Lower leg skin (tissue), 4 donors: ENCODE measurements around the gene MGAT2. TPM values are rescaled to one million over a fixed set of nuclear protein-coding genes. Genes with fewer than 3 reads are reported as not detected.

ENCODE experiments used
- DNase-seq, 2 donors: peaks; one replicate each; pipeline ENCODE4 v3.0.0-alpha.2; 2019; ENCODE audit warnings: low spot score in 2 of 2
- H3K4me3 ChIP-seq: fragments of 200-600 bp; sonication (generic); 2 replicates; pipeline ENCODE4 v1.5.1; 2017; ENCODE audit warnings: mild to moderate bottlenecking, low read depth; ENCODE audit not compliant: poor library complexity, severe bottlenecking
- CTCF ChIP-seq, 3 donors: fragments of 450-650 bp; IDR thresholded peaks; one replicate each; pipeline ENCODE4 v1.5.1; 2016; ENCODE audit warnings: antibody characterized with exemption in 3 of 3, mild to moderate bottlenecking in 3 of 3, moderate library complexity in 2 of 3
- POLR2A ChIP-seq, 2 donors: fragments of 450-650 bp; IDR thresholded peaks; one replicate each; pipeline ENCODE4 v1.6.1; 2016 to 2017; ENCODE audit warnings: antibody characterized with exemption in 2 of 2, mild to moderate bottlenecking in 1 of 2, moderate library complexity in 1 of 2
- WGBS, 2 donors: methylation state at CpG; one replicate each; pipeline ENCODE4 v1.1.5; 2018; 5-methylcytosine and 5-hydroxymethylcytosine counted together
- intact Hi-C: fragments of 100-400 bp; cut with DNase I; formaldehyde crosslinking; loops from one replicate; pipeline ENCODE4 v1.15.0; 2023; ENCODE audit warnings: low total_unique reads
- total RNA-seq, 4 donors: library from RNA; depleted of rRNA; stranded (reverse); fragments of >200 nt; gene quantifications; one replicate each; pipeline ENCODE4 v1.1.0, GENCODE V29; 2016

MGAT2 gene
- total RNA-seq, 4 donors from 2014 or later, result 8.6 to 19.8 (median 14.3) TPM

GRCh38 chr14:49586673-49587460, 33.7 kb upstream of the MGAT2 start:
- DNase-seq, result peak in 1 of 2 donors; percentile 86
- intact Hi-C loops, result no loop called here
- 2% methylated on average over 11 to 13 of the region's 21 CpGs for WGBS, 2 donors
- no peak overlapping the region for H3K4me3 ChIP-seq
- TF ChIP-seq POLR2A (IDR thresholded peaks at IDR 0.05) (no peak), CTCF (IDR thresholded peaks at IDR 0.05) (peak in 1 of 3 donors; percentile 11)

GRCh38 chr14:49589387-49589786, 31.2 kb upstream of the MGAT2 start:
- DNase-seq, result no peak
- intact Hi-C loops, result no loop called here
- TF ChIP-seq POLR2A (IDR thresholded peaks at IDR 0.05) (no peak), CTCF (IDR thresholded peaks at IDR 0.05) (no peak)
- H3K4me3 ChIP-seq, result no peak overlapping the region
- WGBS, 2 donors, result 82 to 86% methylated on average over 3 of the region's 3 CpGs

GRCh38 chr14:49593016-49593415, 27.6 kb upstream of the MGAT2 start:
- intact Hi-C loops, result no loop called here
- TF ChIP-seq CTCF (IDR thresholded peaks at IDR 0.05), result no peak
- TF ChIP-seq POLR2A (IDR thresholded peaks at IDR 0.05), result no peak
- DNase-seq, result no peak
- WGBS, 2 donors, result 83% methylated on average over 3 of the region's 3 CpGs
- no peak overlapping the region for H3K4me3 ChIP-seq

GRCh38 chr14:49594347-49595091, 26.1 kb upstream of the MGAT2 start:
- intact Hi-C loops, result no loop called here
- TF ChIP-seq POLR2A (IDR thresholded peaks at IDR 0.05) (no peak), CTCF (IDR thresholded peaks at IDR 0.05) (no peak)
- WGBS, 2 donors, result 40 to 41% methylated on average over 4 of the region's 4 CpGs
- no peak overlapping the region for H3K4me3 ChIP-seq
- DNase-seq, result no peak

- intact Hi-C loops, result no loop called here
- WGBS, 2 donors, result 0 to 2% methylated on average over 15 of the region's 15 CpGs
- DNase-seq, result no peak
- TF ChIP-seq POLR2A (IDR thresholded peaks at IDR 0.05), result no peak
- TF ChIP-seq CTCF (IDR thresholded peaks at IDR 0.05), result no peak
- peak overlapping the region; percentile 59 for H3K4me3 ChIP-seq
Observed at GRCh38 chr14:49598189-49598484, 22.5 kb upstream of the MGAT2 start.
